Body of pancreas (tissue), 4 donors: ENCODE results near the gene IFI27. TPM values are rescaled to one million over a fixed set of nuclear protein-coding genes. Genes with fewer than 3 reads are reported as not detected.
A peak's percentile ranks its signal among the peaks of the same experiment; 100 is the strongest.

ENCODE experiments used
- ATAC-seq: fragments of 150-250 bp; one replicate; pipeline ENCODE4 v1.9.1; 2016
- DNase-seq, 4 donors: peaks; one replicate each; pipeline ENCODE4 v3.0.0-alpha.2; 2019
- H3K27ac ChIP-seq, 4 donors: fragments of 200-600 bp; sonication (generic); 1 replicate in 3 of 4; 2 replicates in 1 of 4; pipeline versions ENCODE4 v1.5.1 to v1.6.1; 2016 to 2019; ENCODE audit warnings: mild to moderate bottlenecking in 1 of 4, mixed read lengths in 1 of 4, moderate library complexity in 1 of 4
- H3K27me3 ChIP-seq, 2 donors: fragments of 200-600 bp; sonication (generic); one replicate each; pipeline ENCODE4 v1.6.0; 2016; ENCODE audit warnings: mild to moderate bottlenecking in 1 of 2
- H3K36me3 ChIP-seq, 2 donors: fragments of 200-600 bp; sonication (generic); replicated peaks in 1 of 2; 2 replicates each; pipeline ENCODE4 v1.5.1; 2016; ENCODE audit warnings: low read depth in 2 of 2; ENCODE audit not compliant: insufficient read depth in 1 of 2
- H3K4me1 ChIP-seq: fragments of 200-600 bp; sonication (generic); one replicate; pipeline ENCODE4 v1.6.0; 2016
- H3K4me3 ChIP-seq, 2 donors: fragments of 200-600 bp; sonication (generic); 1 replicate in 1 of 2; 2 replicates in 1 of 2; pipeline ENCODE4 v1.5.1; 2016 to 2019
- H3K9me3 ChIP-seq, 3 donors: fragments of 200-600 bp; sonication (generic); 1 replicate in 2 of 3; 2 replicates in 1 of 3; pipeline ENCODE4 v1.5.1; 2016
- CTCF ChIP-seq, 7 experiments: fragments of 450-650 bp in 4 of 7; fragments of 200-600 bp in 3 of 7; sonication (generic) in 3 of 7; IDR thresholded peaks; one replicate each; pipeline ENCODE4 v1.5.1; 2016 to 2019; ENCODE audit warnings: antibody characterized with exemption in 7 of 7
- POLR2A ChIP-seq, 3 donors: fragments of 450-650 bp; IDR thresholded peaks; one replicate each; pipeline ENCODE4 v1.6.1; 2016; ENCODE audit warnings: antibody characterized with exemption in 3 of 3, mild to moderate bottlenecking in 2 of 3
- WGBS, 2 donors: methylation state at CpG; one replicate each; pipeline ENCODE4 v1.1.5; 2017; 5-methylcytosine and 5-hydroxymethylcytosine counted together
- intact Hi-C: fragments of 100-400 bp; cut with DNase I; formaldehyde crosslinking; loops from one replicate; pipeline ENCODE4 v1.15.1; 2023
- total RNA-seq, 2 donors: library from RNA; depleted of rRNA; stranded (reverse); fragments of >200 nt; gene quantifications; one replicate each; pipeline ENCODE4 v1.1.0, GENCODE V29; 2016

IFI27 gene
- total RNA-seq, 2 donors from 2014 or later: 8.8 to 38.6 TPM

GRCh38 chr14:94113908-94114588 is 3.5 kb downstream of the IFI27 start:
- no peak for ATAC-seq
- Histone ChIP-seq H3K4me3 (no peak overlapping the region), H3K9me3 (no peaks in the 10 kb centered on the region), H3K27me3 (no peaks in the 10 kb centered on the region), H3K4me1 (peaks cover 9% of the 10 kb centered on the region), H3K27ac (peak overlapping the region in 1 of 4 donors; percentile 1), H3K36me3 (no peaks in the 10 kb centered on the region)
- WGBS, 2 donors: 78 to 88% methylated on average over 4 to 5 of the region's 5 CpGs
- no peak for TF ChIP-seq CTCF (IDR thresholded peaks at IDR 0.05)
- TF ChIP-seq POLR2A (IDR thresholded peaks at IDR 0.05): no peak
- intact Hi-C loops: no loop called here
- DNase-seq: no peak

- H3K36me3 ChIP-seq: no peaks in the 10 kb centered on the region
- no peaks in the 10 kb centered on the region for H3K27me3 ChIP-seq
- peaks cover 0 to 5% (median 0%) of the 10 kb centered on the region in 3 donors for H3K9me3 ChIP-seq
- no peak overlapping the region for H3K4me3 ChIP-seq
- H3K4me1 ChIP-seq: peaks cover 9% of the 10 kb centered on the region
- intact Hi-C loops: no loop called here
- WGBS, 2 donors: 70 to 89% methylated on average over 5 of the region's 5 CpGs
- no peak for DNase-seq
- no peak for TF ChIP-seq POLR2A (IDR thresholded peaks at IDR 0.05)
- peak overlapping the region in 3 of 4 donors; percentile 1 to 36 (median 17) for H3K27ac ChIP-seq
- no peak for ATAC-seq
Observed at GRCh38 chr14:94114589-94115057, 4.1 kb downstream of the IFI27 start.

- ATAC-seq (peak; percentile 64), DNase-seq (peak in 1 of 4 donors; percentile 19)
- TF ChIP-seq POLR2A (IDR thresholded peaks at IDR 0.05): no peak
- no peak for TF ChIP-seq CTCF (IDR thresholded peaks at IDR 0.05)
- peak overlapping the region in 2 of 4 donors; percentile 1 to 36 for H3K27ac ChIP-seq
- no peak overlapping the region for H3K4me3 ChIP-seq
- 12 to 18% methylated on average over 4 of the region's 4 CpGs for WGBS, 2 donors
- H3K9me3 ChIP-seq: peaks cover 0 to 5% (median 0%) of the 10 kb centered on the region in 3 donors
- no peaks in the 10 kb centered on the region for H3K27me3 ChIP-seq
- peaks cover 9% of the 10 kb centered on the region for H3K4me1 ChIP-seq
- H3K36me3 ChIP-seq: no peaks in the 10 kb centered on the region
- intact Hi-C loops: no loop called here
Observed at GRCh38 chr14:94115058-94115591, 4.6 kb downstream of the IFI27 start.

DNA sequence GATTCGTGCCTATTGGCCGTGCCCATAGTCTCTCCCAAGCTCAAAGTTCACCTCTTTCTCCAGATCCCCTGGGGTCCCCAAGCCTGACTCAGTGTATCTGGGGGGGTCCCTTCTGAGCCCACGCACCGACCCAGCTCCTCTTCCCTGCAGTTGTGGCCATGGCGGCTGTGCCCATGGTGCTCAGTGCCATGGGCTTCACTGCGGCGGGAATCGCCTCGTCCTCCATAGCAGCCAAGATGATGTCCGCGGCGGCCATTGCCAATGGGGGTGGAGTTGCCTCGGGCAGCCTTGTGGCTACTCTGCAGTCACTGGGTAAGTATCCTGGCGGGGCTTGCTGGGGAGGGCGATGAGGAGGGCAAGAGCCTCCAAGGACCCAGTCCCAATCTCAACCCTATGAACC is 5.1 kb downstream of the IFI27 start:
- Histone ChIP-seq H3K4me3 (no peak overlapping the region), H3K36me3 (no peaks in the 10 kb centered on the region), H3K9me3 (peaks cover 0 to 5% (median 0%) of the 10 kb centered on the region in 3 donors), H3K27ac (no peak overlapping the region), H3K27me3 (no peaks in the 10 kb centered on the region), H3K4me1 (peaks cover 9% of the 10 kb centered on the region)
- WGBS, 2 donors: 85 to 91% methylated on average over 12 to 15 of the region's 15 CpGs
- no peak for TF ChIP-seq CTCF (IDR thresholded peaks at IDR 0.05)
- TF ChIP-seq POLR2A (IDR thresholded peaks at IDR 0.05): no peak
- ATAC-seq: no peak
- no peak for DNase-seq
- intact Hi-C loops: no loop called here

- Histone ChIP-seq H3K4me1 (peaks cover 9% of the 10 kb centered on the region), H3K36me3 (no peaks in the 10 kb centered on the region), H3K9me3 (peaks cover 0 to 5% (median 0%) of the 10 kb centered on the region in 3 donors), H3K27me3 (no peaks in the 10 kb centered on the region), H3K27ac (no peak overlapping the region), H3K4me3 (no peak overlapping the region)
- DNase-seq (no peak), ATAC-seq (no peak)
- intact Hi-C loops: no loop called here
- WGBS, 2 donors: 75 to 86% methylated on average over 6 to 10 of the region's 10 CpGs
- no peak for TF ChIP-seq POLR2A (IDR thresholded peaks at IDR 0.05)
- no peak for TF ChIP-seq CTCF (IDR thresholded peaks at IDR 0.05)
Observed at GRCh38 chr14:94116701-94117100, 6.2 kb downstream of the IFI27 start.
